OCI-M2 (cell line): ENCODE results near the gene CACNA1B.
"Not testable (repeated sequence)": the region's sequence is repeated elsewhere in the genome, so short reads cannot be mapped to it uniquely, and the experiment has no call there.

ENCODE experiments used
- DNase-seq: peaks from one replicate; lab custom pipeline; 2025; ENCODE audit not compliant: unreplicated experiment; lab: John Stamatoyannopoulos, UW

The CACNA1B gene

GRCh38 chr9:138068601-138069035, 191.0 kb downstream of the CACNA1B start:
- no peak for DNase-seq

GRCh38 chr9:138069731-138070456, 192.3 kb downstream of the CACNA1B start:
- no peak for DNase-seq

DNA sequence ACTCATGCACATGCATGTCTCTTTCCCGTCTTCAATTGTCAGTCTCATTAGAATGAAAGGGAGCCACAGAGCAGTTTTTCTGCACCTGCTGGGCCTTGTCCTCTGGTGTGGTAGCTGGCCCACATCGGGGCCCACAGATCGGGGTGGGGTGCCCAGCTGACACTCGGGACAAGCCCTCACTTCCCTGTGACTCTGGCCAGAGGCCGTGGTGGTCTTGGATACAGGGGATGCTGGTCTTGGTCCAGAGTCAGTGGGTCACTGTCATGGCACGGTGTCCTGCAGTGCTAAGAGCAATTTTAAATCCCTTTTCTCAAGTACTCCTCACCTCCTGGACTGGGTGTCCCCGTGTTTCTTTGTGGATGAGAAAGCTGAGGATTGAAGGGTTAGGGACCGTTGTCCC, 193.2 kb downstream of the CACNA1B start:
- no peak for DNase-seq

DNA sequence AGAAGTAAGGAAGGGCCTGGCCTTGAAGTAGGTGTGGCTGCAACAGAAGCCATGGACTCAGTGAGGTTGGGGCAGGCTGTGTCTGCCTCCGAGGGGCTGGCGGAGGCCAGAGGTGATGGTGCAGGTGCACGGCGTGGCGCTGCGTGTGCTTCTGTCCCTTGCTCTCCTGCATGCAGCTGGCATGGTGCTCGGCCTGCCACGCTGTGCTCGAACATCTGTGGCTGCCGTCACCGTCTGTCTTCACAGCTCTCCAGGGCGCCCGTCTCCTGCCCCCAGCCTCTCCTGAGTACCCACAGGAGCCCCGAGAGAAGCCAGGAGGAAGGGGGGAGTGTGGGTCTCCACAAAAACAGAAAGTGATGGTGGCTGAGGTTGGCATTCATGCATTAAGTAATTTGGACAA, 193.7 kb downstream of the CACNA1B start:
- no peak for DNase-seq

DNA sequence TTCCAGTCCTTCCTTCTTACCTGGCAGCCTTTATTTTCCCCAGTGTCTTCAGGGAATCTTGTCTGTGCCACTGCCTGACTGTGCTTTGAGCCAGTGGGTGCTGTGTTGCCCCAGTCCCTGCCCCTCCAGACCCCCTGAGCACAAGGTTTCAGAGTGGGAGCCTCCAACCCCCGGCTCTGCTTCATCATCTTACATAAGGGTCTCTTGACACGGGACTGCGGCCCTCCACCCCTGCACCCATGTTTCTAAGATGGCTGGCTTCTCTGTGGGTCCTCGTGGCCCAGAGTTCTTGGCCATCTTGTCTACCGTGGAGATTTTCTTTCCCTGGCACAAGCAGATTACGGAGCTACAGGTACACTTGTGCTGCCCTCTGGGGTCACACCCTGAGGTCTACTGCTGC, 194.1 kb downstream of the CACNA1B start:
- no peak for DNase-seq

DNA sequence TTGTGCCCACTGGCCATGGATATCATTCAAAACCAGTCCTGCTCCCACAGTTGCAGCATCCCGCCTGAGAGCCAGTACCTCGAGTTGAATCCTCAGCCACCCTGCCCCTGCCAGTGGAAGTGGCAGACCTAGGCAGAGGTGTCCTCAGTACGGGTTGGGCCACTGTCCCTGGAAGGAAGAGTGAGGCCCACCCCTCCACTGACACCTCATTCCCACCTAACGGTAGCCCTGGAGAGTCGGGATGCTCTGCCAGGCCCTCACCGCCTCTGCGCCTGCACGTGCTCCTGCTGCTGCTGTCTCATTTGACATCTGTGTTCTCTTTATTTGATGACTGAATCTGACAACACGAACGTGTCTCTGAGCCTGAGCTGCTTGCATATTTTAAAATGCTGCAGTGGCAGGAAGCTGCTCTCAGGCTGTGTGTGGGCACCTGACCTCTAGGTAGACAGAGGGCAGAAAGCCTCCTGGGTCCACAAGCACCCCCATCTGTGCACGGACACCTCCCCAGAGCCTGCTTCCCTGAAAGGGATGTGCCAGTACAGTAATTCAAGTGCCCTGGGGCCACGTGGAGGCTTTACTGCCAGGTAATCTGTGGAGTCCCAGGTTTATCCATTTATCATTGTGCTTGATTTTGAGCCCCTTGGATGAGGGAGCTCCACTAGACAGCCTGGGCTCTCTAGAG, 194.7 kb downstream of the CACNA1B start:
- no peak for DNase-seq

DNA sequence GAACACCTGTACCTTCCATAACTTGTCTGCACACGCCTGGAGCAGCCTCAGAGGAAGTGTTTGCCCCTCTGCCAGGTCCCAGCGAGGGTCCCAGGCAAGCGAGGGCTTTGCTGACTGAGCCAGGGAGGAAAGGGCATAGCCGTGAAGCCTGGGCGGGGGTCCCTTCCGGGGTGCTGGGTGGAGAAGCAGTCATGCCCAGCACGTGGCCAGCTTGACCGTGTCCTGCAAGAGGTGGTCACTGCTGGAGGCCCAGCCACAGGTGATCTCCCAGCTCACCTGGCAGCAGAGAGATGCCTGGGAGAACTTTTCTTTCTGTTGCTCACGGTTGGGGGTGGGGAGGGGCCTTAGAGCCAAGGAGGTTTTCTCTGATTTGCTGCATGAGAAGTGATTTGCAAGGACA, 195.3 kb downstream of the CACNA1B start:
- no peak for DNase-seq

- DNase-seq, result no peak
These were observed 195.8 kb downstream of the CACNA1B start for GRCh38 chr9:138073408-138073807.

GRCh38 chr9:138073808-138074207, 196.2 kb downstream of the CACNA1B start:
- no peak for DNase-seq

GRCh38 chr9:138074516-138074915, 196.9 kb downstream of the CACNA1B start:
- no peak for DNase-seq

DNA sequence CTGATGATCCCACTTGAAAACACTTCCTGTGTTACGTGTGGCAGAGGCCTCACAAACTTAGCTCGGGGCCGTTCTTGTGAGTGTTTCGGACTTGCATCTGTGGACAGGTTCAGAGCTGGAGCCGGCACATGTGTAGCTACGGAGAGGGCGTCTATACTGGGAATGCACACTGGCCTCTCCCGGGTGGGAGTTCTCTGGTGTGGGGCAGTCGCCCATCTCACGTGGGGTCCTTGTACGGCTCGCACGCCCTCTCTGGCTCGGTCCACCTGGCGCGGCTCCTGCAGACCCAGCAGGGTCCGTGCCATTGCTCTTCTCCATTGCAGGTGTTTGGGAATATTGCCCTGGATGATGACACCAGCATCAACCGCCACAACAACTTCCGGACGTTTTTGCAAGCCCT, 197.9 kb downstream of the CACNA1B start:
- no peak for DNase-seq

GRCh38 chr9:138075961-138076649, 198.5 kb downstream of the CACNA1B start:
- DNase-seq, result no peak

DNA sequence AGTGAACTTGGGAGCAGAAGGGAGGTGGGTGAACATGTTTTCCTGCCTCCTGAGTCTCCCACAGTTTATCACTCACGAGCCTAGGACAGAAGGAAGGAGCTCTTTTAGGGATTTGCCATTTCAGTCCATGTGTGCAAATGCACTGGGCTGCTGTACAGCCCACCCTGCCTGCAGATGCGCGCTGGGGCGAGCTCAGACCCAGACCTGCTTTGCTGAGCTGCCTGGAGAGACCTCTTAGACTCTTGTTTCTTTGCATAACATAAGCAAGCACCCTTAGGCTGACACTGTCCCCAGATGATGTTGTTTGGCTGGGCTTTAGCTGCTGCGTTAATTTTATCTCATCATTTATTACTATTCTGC, 199.0 kb downstream of the CACNA1B start:
- no peak for DNase-seq

DNA sequence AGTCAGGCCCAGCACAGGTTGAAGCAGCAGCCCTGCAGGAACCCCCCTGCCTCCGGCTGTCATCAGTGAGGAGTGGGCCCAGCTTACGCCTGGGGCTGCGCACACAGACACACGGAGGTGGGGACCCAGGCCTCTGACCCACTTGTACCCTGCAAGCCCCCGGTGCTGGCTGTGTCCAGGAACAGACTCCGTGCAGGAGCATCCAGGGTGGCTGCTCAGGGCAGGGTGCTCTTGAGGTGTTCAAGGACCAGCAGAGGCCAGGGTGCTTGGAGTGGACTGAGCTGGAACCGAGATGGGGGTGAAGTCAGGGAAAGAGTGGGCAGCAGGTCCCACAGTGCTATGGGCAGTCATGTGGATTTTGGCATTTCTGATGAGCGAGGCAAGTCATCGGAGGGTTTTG, 199.5 kb downstream of the CACNA1B start:
- DNase-seq, result no peak

- no peak for DNase-seq
These were observed 200.4 kb downstream of the CACNA1B start for GRCh38 chr9:138077898-138078540.

GRCh38 chr9:138078846-138079245, 201.3 kb downstream of the CACNA1B start:
- DNase-seq, result no peak

- no peak for DNase-seq
These were observed 203.4 kb downstream of the CACNA1B start for GRCh38 chr9:138080979-138081378.

DNA sequence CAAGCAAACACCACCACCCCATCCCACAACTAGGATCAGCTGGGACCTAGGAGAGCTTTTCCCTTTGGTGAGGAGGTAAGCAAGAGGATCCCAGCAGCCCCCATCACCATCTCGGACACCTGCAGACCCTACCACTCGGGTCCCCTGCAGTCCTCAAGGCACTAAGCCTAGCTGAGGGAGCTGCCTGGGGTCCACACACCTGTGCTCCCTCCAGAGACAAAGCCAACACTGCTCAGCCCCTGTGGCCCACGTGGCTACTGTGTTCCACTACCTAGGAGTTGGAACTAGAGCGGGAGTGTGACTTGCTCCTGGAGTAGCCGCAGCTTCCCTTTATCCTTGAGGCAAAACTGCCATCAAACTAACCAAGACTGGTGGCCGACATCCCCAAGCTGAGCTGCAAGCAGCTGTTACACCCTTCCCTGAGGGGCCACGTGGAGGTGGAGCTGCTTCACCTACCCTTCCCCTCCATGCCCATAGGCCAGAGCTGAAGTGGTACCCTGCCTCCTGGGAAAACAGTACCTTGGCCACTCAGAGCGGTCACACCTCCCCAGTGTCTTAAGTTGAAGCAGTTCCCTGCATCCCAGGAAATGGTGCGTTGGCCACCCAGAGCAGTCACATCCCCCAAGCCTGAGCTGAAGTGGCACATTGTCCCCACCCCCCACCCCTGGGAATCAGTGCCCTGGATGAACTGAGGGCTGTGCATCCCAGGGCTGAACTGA, 205.5 kb downstream of the CACNA1B start:
- DNase-seq, result no peak

DNA sequence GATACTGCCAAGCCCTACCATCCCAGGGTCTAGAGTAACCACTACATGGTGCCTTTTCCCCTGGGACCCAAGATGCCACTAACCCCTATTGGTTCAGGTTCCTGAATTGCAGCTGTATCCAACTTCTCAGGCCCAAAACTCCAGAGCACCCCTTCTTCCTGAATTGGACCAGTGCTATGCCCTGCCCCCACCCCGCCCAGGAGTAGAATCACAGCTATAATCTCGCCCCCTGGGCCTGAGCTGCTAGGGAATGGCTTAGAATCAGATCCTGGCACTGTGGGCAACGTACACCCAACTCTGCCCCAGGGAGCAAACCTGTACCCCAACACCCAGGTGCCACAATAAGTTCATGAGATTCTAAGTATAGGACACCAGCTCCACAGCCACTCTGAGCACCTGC, 206.3 kb downstream of the CACNA1B start:
- no peak for DNase-seq

DNA sequence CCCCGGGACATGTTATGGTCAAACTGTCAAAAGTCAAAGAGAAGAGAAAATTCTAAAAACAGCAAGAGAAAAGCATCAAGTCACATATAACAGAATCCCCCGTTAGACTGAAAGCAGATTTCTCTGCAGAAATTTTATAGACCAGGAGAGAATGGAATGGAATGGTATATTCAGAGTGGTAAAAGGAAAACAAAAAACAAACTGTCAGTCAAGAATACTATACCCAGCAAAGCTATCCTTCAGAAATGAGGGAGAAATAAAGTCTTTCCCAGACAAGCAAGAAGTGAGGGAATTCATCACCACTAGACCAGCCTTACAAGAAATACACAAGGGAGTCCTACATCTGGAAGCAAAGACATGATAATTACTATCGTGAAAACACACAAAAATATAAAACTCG, 208.0 kb downstream of the CACNA1B start:
- DNase-seq, result no peak

DNA sequence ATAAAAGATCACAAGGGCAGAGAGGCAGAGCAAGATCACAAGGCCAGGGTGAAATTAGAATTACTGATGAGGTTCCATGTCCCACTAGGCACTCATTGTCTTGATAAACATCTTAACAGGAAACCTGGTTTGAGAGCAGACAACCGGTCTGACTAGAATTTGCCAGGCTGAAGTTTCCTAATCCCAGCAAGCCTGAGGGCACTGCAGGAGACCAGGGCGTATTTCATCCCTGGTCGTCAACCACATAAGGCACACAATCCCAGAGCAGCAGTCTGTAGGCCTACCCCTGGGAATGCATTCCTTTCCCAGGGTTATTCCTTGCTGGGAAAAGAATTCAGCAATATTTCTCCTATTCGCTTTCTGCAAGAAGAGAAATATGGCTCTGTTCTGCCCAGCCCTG, 214.5 kb downstream of the CACNA1B start:
- DNase-seq, result not testable (repeated sequence)
